Thyroid gland (tissue), 4 donors: Measurements from ENCODE around the gene NAB1. TPM values are rescaled to one million over a fixed set of nuclear protein-coding genes. Genes with fewer than 3 reads are reported as not detected.
A peak's percentile ranks its signal among the peaks of the same experiment; 100 is the strongest.

Experiments
- DNase-seq, 2 donors: peaks; one replicate each; pipeline ENCODE4 v3.0.0-alpha.2; 2019
- H3K27ac ChIP-seq, 3 donors: fragments of 200-600 bp; sonication (generic); 1 replicate in 2 of 3; 2 replicates in 1 of 3; pipeline ENCODE4 v1.5.1; 2016 to 2019; ENCODE audit warnings: mild to moderate bottlenecking in 1 of 3, moderate library complexity in 1 of 3
- H3K27me3 ChIP-seq: fragments of 200-600 bp; sonication (generic); one replicate; pipeline ENCODE4 v1.5.1; 2019
- H3K36me3 ChIP-seq, 2 donors: fragments of 200-600 bp; sonication (generic); one replicate each; pipeline ENCODE4 v1.5.1; 2016 to 2019
- H3K4me1 ChIP-seq, 2 donors: fragments of 200-600 bp; sonication (generic); one replicate each; pipeline ENCODE4 v1.5.1; 2017 to 2019
- H3K4me3 ChIP-seq, 3 donors: fragments of 200-600 bp; sonication (generic); replicated peaks in 1 of 3; 1 replicate in 2 of 3; 2 replicates in 1 of 3; pipeline ENCODE4 v1.5.1; 2016; ENCODE audit warnings: mild to moderate bottlenecking in 1 of 3
- H3K9me3 ChIP-seq: fragments of 200-600 bp; sonication (generic); one replicate; pipeline ENCODE4 v1.5.1; 2017
- CTCF ChIP-seq, 6 experiments: fragments of 200-600 bp in 3 of 6; fragments of 450-650 bp in 3 of 6; sonication (generic) in 3 of 6; IDR thresholded peaks; one replicate each; pipeline ENCODE4 v1.5.1; 2016 to 2019; ENCODE audit warnings: antibody characterized with exemption in 6 of 6, mild to moderate bottlenecking in 2 of 6, inconsistent platforms in 1 of 6, moderate library complexity in 1 of 6
- POLR2A ChIP-seq, 2 donors: fragments of 450-650 bp; IDR thresholded peaks; one replicate each; pipeline ENCODE4 v1.6.1; 2017; ENCODE audit warnings: antibody characterized with exemption in 2 of 2, mild to moderate bottlenecking in 2 of 2, moderate library complexity in 1 of 2
- WGBS, 2 donors: methylation state at CpG; one replicate each; pipeline ENCODE4 v1.1.5; 2017; 5-methylcytosine and 5-hydroxymethylcytosine counted together
- intact Hi-C: fragments of 100-400 bp; cut with DNase I; formaldehyde crosslinking; loops from one replicate; pipeline ENCODE4 v1.15.1; 2023
- total RNA-seq, 4 donors: library from RNA; depleted of rRNA; stranded (reverse); fragments of >200 nt; gene quantifications; one replicate each; pipeline ENCODE4 v1.2.3, GENCODE V29; 2016

The NAB1 gene
- total RNA-seq, 4 donors from 2014 or later = 64.1 to 90.8 (median 83.0) TPM

- TF ChIP-seq CTCF (IDR thresholded peaks at IDR 0.05) (no peak), POLR2A (IDR thresholded peaks at IDR 0.05) (no peak)
- H3K4me3 ChIP-seq = no peak overlapping the region
- H3K27ac ChIP-seq = peak overlapping the region in 1 of 3 donors; percentile 47
- intact Hi-C loops = no loop called here
- no peak for DNase-seq
- H3K36me3 ChIP-seq = no peaks in the 10 kb centered on the region
- no peaks in the 10 kb centered on the region for H3K9me3 ChIP-seq
- H3K27me3 ChIP-seq = no peaks in the 10 kb centered on the region
- no peaks in the 10 kb centered on the region for H3K4me1 ChIP-seq
- 70 to 72% methylated on average over 7 of the region's 7 CpGs for WGBS, 2 donors
Measured at GRCh38 chr2:190628591-190629319, 20.1 kb upstream of the NAB1 start.

GRCh38 chr2:190634381-190634780 is 14.5 kb upstream of the NAB1 start:
- no peak for DNase-seq

GRCh38 chr2:190635781-190636180 is 13.1 kb upstream of the NAB1 start:
- intact Hi-C loops = no loop called here
- Histone ChIP-seq H3K4me1 (peaks cover 0 to 17% of the 10 kb centered on the region in 2 donors), H3K27me3 (no peaks in the 10 kb centered on the region), H3K9me3 (no peaks in the 10 kb centered on the region), H3K36me3 (no peaks in the 10 kb centered on the region), H3K4me3 (no peak overlapping the region), H3K27ac (no peak overlapping the region)
- TF ChIP-seq POLR2A (IDR thresholded peaks at IDR 0.05) (no peak), CTCF (IDR thresholded peaks at IDR 0.05) (no peak)
- WGBS, 2 donors = 96 to 97% methylated on average over 4 of the region's 4 CpGs
- no peak for DNase-seq

More at GRCh38 chr2:190634381-190634780, 14.5 kb upstream of the NAB1 start:
- Histone ChIP-seq H3K4me1 (peaks cover 0 to 17% of the 10 kb centered on the region in 2 donors), H3K4me3 (no peak overlapping the region), H3K27me3 (no peaks in the 10 kb centered on the region), H3K27ac (no peak overlapping the region), H3K9me3 (no peaks in the 10 kb centered on the region), H3K36me3 (no peaks in the 10 kb centered on the region)
- no peak for TF ChIP-seq POLR2A (IDR thresholded peaks at IDR 0.05)
- no peak for TF ChIP-seq CTCF (IDR thresholded peaks at IDR 0.05)
- intact Hi-C loops = no loop called here
- WGBS, 2 donors = 96% methylated on average over 3 of the region's 3 CpGs

- Histone ChIP-seq H3K27ac (no peak overlapping the region), H3K4me3 (no peak overlapping the region), H3K4me1 (peaks cover 0 to 17% of the 10 kb centered on the region in 2 donors), H3K27me3 (no peaks in the 10 kb centered on the region), H3K36me3 (no peaks in the 10 kb centered on the region), H3K9me3 (no peaks in the 10 kb centered on the region)
- DNase-seq = no peak
- TF ChIP-seq POLR2A (IDR thresholded peaks at IDR 0.05) (no peak), CTCF (IDR thresholded peaks at IDR 0.05) (no peak)
- WGBS, 2 donors = 78 to 94% methylated on average over 3 of the region's 3 CpGs
- intact Hi-C loops = no loop called here
Measured at GRCh38 chr2:190636361-190636760, 12.5 kb upstream of the NAB1 start.

GRCh38 chr2:190637281-190637734 is 11.6 kb upstream of the NAB1 start:
- no peak for DNase-seq
- Histone ChIP-seq H3K27me3 (no peaks in the 10 kb centered on the region), H3K36me3 (no peaks in the 10 kb centered on the region), H3K4me3 (no peak overlapping the region), H3K4me1 (peaks cover 0 to 17% of the 10 kb centered on the region in 2 donors), H3K27ac (peak overlapping the region in 2 of 3 donors; percentile 0 to 14), H3K9me3 (no peaks in the 10 kb centered on the region)
- TF ChIP-seq POLR2A (IDR thresholded peaks at IDR 0.05) = no peak
- TF ChIP-seq CTCF (IDR thresholded peaks at IDR 0.05) = no peak
- 56 to 79% methylated on average over 1 of the region's 1 CpG for WGBS, 2 donors
- intact Hi-C loops = no loop called here
